Inflammatory macrophage treated with lipopolysaccharide for 4 hours (primary cell): ENCODE measurements around the gene GRAMD1B.
A peak's percentile ranks its signal among the peaks of the same experiment; 100 is the strongest.

Source experiments
- DNase-seq: peaks from one replicate; pipeline ENCODE4 v3.0.0-alpha.2; 2020

Gene GRAMD1B

GRCh38 chr11:123575441-123575840, 145.4 kb downstream of the GRAMD1B start:
- no peak for DNase-seq

GRCh38 chr11:123576082-123576481, 146.0 kb downstream of the GRAMD1B start:
- no peak for DNase-seq

- no peak for DNase-seq
Observed at GRCh38 chr11:123576501-123576900, 146.4 kb downstream of the GRAMD1B start.

GRCh38 chr11:123577081-123577598, 147.1 kb downstream of the GRAMD1B start:
- peak; percentile 52 for DNase-seq

GRCh38 chr11:123578778-123579481, 148.9 kb downstream of the GRAMD1B start:
- DNase-seq, result no peak

GRCh38 chr11:123579482-123579812, 149.4 kb downstream of the GRAMD1B start:
- no peak for DNase-seq

GRCh38 chr11:123580137-123580536, 150.1 kb downstream of the GRAMD1B start:
- DNase-seq, result no peak

GRCh38 chr11:123580557-123581275, 150.6 kb downstream of the GRAMD1B start:
- DNase-seq, result peak; percentile 42

- DNase-seq, result no peak
Observed at GRCh38 chr11:123581651-123582399, 151.8 kb downstream of the GRAMD1B start.

- no peak for DNase-seq
Observed at GRCh38 chr11:123582992-123583504, 153.0 kb downstream of the GRAMD1B start.

- no peak for DNase-seq
Observed at GRCh38 chr11:123584186-123584585, 154.1 kb downstream of the GRAMD1B start.

- DNase-seq, result no peak
Observed at GRCh38 chr11:123584737-123585136, 154.7 kb downstream of the GRAMD1B start.

- no peak for DNase-seq
Observed at GRCh38 chr11:123585206-123585605, 155.1 kb downstream of the GRAMD1B start.

GRCh38 chr11:123585706-123586105, 155.6 kb downstream of the GRAMD1B start:
- no peak for DNase-seq

GRCh38 chr11:123586568-123586967, 156.5 kb downstream of the GRAMD1B start:
- no peak for DNase-seq

- no peak for DNase-seq
Observed at GRCh38 chr11:123587044-123587443, 157.0 kb downstream of the GRAMD1B start.

- no peak for DNase-seq
Observed at GRCh38 chr11:123587559-123587958, 157.5 kb downstream of the GRAMD1B start.

- DNase-seq, result no peak
Observed at GRCh38 chr11:123588117-123588863, 158.2 kb downstream of the GRAMD1B start.

GRCh38 chr11:123588864-123589262, 158.8 kb downstream of the GRAMD1B start:
- DNase-seq, result no peak

- no peak for DNase-seq
Observed at GRCh38 chr11:123590296-123590912, 160.3 kb downstream of the GRAMD1B start.

- no peak for DNase-seq
Observed at GRCh38 chr11:123593570-123593969, 163.5 kb downstream of the GRAMD1B start.
